Femur (tissue), 1 donor: ENCODE data around the gene CCBE1.

Source experiments
- DNase-seq: peaks from one replicate; pipeline ENCODE4 v3.0.0-alpha.2; 2017

The CCBE1 gene

DNA sequence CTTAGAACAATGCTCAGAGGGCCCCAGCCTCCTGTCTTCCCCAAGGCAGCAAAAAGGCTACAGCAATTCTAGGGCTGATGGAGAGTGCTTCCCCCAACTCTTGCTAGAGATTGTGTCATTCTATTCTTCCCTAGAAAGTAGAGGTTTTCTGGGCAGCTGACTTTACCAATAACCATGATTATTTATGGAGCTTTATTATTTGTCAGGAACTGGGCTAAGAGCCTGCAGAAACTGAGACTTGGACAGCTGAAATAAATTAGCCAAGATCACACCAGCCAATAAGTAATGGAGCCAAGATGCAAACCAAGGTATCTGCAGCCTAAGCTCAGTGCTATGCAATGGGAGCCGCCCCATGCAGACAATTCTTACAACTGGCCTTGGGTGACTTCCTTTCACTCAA is 84.8 kb downstream of the CCBE1 start:
- peak; percentile 74 for DNase-seq

DNA sequence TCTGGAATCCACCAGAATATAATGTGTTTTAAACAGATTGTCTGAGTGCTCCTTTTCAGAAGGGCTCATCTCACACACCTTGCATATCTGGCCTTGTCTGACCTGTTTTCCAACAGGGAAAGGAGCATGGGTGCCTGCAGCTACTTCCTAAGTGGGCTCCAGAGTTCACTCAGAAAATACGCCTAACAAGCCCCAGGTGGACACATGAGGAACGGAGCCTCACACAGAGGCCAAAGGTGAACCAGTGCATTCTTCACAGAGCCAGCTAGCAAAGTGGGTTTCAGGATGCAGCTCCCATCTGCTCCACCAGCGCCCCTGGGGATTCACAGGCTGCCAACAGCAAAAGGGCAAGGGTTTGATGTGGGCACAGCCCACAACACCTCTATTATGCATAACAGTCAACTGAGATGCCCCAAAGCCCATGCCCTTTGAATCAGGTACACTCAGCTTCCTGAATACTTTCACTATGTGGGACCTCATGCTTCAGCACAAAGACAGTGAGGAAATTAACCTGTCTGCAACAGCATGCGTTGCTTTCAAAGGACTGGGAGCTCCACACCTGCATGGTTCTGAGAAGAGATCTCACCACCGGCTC is 86.6 kb downstream of the CCBE1 start:
- no peak for DNase-seq

DNA sequence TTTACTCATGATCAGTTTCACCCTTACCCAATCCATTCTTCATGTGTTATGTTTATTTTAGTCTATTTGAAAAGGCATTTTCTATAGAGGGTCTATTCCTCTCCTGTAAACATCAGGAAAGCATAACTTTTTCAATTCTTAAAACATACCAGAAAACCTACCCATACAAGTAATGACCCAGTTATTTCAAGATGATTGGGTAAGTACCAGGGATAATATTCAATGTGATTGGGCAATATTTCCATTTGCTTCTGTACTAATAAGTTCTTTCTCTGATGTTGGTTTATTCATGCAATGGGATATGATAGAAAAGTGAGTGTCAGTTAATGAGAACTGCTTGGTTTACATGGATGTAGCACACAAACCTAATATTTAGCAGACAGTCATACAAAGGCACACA is 87.6 kb downstream of the CCBE1 start:
- no peak for DNase-seq

DNA sequence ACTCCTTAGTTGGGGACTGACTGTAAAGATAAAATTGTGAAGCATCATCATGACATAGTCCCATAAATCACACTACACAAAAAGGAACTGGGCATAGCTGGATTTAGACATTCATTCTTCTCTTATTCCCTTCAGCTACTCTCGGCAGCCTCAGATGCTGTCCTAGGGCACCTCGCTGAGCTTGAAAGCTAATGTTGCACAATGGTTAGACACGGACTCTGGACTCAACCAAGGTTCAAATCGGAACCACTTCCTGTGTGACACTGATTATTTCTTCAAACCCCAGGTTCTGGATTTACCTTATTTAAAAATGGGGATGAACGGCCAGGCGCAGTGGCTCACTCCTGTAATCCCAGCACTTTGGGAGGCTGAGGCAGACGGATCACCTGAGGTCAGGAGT is 89.8 kb downstream of the CCBE1 start:
- DNase-seq, result no peak

DNA sequence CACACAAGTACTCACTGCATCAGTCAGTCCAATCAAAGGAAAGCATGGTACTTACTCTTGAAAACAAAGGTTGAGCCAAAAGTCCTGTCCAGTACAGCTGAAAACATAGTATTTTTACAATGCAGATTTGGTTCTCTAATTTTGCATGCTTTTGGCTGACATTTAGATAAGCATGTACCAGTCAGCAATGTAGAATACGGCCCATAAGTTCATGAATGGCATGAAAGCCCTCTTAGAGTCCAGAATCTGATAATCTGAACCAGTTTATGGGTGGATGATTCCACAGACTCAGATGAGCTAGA is 90.2 kb downstream of the CCBE1 start:
- DNase-seq, result no peak

DNA sequence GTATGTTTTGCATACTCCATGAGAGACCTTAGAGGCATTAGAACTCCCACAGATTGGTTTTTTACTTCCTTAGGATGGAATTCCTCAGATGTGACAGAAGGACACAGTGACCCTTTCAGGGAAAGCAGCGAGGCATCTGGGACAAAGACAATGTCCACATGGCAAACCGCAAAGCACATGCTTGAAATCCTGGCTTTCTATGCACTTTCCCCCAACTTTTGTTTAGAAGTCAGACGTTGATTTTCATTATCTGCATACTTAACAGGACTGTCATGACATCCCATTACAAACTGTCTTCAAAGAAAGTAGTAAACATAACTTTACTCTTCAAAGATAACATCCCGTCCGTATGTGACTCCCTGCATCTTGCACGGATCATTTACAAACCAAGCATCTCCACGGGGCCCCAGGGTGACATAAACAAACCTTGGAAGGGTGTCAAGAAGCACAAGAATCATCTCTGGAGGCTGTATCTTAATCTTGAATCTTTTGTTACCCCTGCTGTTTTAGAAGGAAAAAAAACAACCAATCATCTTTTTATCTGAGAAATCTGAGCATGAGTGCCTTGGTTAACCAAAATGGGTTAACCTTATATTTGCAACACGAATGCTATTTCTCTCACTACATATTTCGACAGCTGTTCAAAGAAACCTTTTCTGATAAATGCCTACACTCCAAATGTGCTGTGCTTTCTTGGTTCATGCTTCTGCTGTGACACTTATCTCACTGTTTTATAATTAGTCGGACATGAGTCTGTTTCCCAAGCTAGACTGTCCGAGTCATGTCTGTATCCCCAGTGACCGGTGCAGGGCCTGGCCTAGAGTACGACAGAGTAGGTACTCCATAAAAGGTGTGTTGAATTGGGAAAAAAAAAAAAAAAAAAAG is 90.8 kb downstream of the CCBE1 start:
- DNase-seq, result no peak

DNA sequence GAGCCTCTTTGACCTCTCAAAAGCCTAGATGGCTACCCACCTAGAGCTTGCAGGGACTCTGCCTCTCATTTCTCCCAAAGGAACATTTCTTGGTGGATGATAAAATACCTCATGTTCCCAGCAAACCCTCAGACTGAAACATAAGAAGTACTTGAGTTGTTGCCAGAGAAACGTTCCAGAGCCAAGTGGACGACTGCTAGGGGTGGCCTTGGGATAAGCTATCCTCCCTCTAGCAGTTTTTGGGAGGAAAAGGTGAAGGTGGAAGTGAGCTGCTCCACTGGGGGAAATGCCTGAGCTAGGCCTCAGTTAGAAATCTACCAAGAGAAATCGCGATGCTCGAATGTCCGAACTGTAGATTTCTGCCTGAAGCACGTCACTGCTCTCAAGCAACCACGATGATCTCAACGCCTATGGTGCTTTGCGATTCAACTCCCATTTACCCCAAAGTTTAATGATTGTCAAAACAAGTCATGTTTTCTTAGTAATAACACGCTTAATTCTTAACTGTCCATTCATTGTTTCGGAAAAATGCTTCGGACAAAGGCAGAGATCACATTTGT is 91.5 kb downstream of the CCBE1 start:
- no peak for DNase-seq

DNA sequence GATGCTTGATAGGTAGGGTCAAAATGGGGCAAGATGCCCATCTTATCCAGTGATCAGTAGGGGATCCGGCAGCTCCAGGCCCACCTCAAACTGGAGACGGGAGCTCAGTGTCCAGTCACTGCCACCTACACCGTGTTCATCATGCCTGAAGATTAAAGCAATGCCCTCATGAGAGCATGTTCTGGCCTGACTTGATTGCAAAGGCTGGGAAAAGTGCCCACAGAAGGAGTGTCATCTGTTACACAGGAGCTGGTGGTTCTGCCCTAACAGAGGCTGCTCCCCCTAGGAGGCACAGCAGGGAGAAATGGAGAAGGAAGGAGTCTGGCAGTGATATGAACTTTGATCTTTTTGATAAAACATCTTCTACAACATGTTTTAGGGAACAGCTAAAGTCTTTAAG is 92.3 kb downstream of the CCBE1 start:
- no peak for DNase-seq

DNA sequence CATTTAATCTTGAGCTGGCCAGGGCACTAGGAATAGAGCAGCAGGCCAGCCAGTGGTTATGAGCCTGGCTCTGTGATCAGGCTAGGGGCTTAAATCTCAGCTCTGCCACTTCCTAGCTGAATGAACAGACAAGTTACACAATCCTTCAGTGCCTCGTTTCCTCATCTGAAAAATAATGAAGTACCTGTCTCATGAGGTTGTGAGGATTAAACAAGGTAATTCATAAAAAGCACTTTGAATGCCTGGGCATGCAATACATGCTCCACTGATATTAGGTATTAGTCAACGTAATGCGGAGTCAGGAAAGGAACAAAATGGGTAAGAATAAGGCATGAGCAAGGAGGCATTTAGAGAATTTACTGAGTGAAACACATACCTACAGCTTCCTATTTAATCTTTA is 100.2 kb downstream of the CCBE1 start:
- DNase-seq, result no peak

DNA sequence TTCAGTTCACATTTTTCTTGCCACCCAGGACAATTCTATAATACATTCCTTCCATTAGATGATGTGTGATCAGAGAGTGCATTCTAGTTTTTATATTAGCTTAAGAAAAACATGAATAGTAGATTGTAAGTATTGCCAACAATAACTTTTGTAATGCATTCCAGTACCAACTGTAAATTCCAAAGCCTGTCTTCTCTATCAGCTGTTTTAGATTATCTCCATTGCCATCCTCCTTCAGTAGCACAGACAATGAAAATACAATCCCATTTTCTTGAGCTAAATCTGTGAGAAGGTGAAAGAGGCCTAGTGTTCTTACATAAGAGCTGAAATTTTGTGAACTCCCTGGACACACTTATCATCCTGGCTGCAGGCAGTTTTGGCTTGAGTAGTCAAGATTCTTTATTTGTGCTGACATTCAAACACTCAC is 103.9 kb downstream of the CCBE1 start:
- no peak for DNase-seq

DNA sequence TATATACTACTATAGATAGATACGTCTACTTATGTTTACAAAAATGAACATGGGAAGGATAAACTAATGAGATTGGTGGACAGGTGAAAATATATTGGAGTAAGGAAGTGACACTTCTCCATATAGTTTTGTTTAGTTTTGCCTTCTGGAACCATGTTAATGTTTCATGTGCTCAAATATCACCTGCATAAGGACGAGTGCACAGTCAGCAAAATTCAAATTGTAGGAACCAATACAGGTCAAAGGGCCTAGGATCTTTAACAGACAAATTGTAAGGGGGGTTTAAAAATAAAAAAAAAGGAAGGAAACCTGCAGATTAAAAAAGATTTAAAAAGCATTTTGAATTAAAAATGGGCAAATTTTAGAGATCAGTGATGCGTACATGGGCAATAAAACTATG is 104.6 kb downstream of the CCBE1 start:
- DNase-seq, result no peak

DNA sequence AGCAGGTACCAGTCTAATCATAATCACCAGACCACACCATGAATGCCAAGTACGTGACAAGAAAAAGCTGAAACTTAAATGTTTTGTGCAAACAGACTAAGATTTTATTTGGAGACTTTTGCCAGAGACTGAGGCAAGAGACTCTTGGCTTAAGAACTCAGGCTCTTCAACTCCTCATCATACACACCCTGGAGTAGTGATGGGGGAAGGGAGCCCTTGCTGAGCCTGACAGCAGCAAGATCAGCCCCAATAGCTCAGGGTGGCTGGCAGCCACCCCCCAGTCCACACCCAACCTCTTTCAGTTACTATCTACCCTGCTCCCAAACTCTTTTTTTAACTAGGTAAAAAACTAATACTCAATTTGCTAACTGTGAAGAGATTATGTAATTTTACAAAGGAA is 114.8 kb downstream of the CCBE1 start:
- DNase-seq, result no peak

DNA sequence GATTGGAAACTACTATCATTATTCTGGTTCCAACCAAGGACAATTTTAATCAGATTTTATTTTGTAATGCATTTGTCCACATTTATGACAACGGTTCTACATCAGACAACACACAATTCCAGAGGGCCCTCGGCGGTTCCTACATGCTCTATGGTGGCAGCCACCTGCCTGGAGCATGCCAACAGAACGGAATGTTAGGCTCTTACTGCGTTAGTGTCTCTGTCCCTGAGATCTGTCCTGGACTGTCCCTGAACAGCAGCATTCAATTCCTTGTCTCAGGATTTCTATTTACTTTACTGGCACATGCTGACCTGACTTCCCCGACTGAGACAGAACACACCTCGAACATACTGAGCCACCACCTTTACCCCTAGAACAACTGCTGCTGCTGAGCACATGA is 117.7 kb downstream of the CCBE1 start:
- DNase-seq, result no peak

DNA sequence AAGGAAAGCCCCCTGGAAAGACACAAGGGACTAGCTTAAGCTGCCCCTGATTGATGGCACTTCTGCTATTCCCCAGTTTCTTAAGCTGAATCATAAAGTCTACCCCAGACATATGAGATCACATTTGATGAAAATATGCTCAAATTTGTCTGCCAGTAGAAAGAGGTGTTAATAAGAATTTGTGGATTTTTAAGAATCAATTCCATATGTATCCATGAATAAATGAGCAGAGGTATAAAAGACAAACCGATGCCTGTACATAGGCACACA is 119.9 kb downstream of the CCBE1 start:
- DNase-seq, result no peak

DNA sequence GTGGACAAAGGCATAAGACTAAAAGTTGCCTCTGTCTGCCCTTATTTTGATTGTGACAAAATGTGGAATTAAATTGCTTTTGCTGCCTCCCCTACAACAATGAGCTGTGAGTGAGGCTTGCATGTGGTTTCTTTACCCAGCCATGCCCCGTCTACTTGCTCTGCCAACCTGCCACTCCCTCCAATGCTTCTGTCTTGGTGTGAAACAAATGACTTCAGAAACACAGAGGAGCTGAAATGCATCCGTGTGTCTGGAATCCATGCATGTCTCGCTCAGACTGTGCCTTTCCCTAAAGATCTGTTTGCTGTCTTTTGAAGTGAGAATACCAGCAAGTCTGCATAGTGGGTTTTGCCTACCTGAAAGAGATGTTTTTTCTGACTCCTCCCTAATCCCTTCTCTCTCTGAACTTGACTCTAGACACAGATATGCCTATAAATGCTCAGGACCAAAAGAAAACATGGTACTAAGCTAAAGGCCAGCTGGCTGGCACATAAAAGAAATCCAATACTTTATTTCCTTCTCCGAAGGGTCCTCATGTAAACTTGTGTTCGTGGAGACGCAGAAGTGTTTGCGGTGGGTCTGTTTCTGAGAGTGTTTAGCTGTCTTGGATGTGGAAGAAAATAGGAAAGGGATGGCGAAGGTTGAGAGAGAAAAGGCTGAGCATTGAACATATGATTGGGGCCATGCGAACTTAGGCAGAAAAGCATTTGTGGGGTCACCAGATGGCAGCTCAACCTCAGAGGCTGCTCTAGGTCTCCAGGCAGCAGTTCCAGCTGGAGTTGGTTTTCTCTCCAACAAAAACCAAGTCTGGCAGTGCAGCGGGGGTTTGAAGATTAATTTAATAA is 120.5 kb downstream of the CCBE1 start:
- no peak for DNase-seq

DNA sequence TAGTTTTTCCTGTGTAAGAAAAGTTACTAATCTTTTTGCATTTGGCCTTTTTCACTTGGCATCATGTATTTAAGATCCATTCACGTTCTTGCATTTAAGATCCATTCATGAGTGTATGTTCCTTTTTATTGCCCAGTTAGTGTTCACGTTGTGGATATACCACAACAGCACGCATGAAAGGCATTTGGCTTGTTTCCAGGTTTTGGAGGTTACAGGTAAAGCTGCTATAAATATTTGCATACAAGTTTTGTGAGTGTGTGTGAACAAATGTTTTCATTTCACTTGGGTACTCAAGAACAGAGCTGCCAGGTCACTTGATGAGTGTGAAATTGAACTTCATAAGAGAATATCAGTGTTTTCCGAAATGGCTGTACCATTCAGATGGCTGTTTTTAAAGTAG is 121.2 kb downstream of the CCBE1 start:
- no peak for DNase-seq

DNA sequence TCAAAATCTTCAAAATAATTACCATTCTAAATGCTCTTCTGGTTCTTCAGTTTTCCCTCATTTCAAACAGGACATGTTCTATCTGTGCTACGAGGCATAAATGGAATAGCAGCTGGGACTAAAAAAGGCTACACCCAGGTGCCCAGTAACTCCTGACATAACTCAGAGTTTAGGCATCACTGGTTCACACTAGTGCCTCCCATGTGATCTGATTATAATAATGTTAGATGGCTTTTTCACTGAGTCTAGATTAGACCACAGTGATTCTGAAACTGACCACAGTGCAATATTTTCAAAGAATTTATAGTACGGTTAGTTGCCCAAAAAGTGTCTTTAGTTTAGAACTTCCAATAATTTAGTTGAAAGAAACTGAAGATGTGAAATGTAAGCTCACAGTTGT is 123.3 kb downstream of the CCBE1 start:
- no peak for DNase-seq

DNA sequence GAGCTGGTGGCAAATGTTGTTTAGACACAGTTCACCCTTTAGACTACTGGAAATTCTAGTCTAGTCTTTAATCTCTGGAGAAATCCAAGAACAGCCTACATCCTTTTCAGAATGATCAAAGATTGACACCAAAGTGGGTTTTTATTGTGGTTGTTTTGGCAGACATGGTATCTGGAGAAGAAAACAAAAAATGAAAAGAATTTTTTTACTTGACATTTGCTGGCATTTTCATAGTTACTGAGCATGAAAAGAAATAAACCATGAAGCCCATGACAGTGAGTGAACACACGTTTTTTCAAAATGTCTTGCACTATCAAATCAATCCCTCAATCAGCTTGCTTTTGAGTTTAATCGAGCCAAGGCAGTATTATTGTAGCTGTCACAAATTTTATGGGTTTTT is 125.3 kb downstream of the CCBE1 start:
- no peak for DNase-seq

DNA sequence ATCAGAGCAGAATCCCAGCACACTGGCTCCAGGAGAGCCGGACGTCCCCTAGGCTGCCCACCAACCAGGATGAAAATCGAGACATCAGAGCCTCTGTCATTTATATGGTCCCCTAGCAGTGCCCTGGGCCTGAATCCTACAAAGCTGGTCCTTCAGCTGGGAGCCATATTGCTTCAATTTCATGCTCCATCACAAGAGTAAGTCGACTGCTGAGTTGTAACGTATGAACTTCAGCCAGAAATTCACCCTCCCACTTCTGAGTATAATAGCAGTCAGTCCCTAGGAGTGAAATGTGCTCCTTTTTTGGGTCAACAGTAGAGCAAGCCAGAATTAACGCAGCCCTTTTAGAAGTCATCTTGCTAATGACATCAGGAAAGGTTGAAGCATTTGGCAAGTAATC is 126.4 kb downstream of the CCBE1 start:
- no peak for DNase-seq

DNA sequence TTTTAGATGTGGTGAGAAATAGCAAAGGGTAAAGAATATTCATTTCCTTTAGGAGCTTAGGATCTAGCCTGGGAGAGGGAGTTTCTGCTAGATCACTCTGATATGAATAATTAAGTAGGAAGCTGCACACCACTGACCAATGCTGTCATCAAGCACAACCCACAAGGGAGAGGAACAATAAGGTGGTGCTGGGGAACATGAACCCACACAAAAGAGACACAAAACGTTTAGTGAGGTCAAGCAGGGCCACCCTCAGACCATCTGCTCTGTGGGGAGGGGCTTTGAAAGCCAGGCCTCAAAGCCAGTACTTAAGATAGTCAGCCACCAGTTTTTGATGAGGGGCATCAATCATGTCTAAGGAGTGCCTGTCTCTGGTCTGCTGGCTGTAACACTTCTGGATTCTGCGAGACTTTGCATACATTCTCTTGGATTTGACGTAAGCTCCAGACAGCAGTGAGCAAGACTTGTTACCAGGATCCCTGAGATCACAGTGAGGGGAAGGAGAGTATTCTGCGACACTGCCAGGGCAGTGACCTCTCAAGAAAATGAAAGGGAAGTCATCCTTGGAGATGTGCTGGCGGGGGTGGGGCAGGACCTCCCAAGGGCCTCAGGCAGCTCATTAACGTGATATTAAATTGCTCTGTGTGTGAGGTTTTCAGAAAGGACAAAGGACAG is 127.0 kb downstream of the CCBE1 start:
- no peak for DNase-seq

DNA sequence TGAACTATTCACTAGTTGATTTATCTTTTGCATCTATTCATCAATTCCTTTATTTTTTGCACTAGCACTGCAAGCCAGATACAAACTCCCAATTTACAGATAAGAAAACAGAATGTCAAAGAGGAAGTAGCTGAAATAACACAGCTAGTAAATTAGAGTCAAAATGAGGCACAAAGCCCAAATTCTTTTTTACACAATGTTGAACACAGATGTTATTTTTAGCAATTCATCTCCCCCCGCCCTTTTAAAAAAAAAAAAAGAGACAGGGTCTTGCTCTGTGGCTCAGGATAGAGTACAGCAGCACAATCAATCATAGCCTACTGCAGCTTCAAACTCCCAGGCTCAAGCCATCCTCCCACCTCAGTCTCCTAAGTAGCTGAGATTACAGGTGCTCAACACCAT is 127.8 kb downstream of the CCBE1 start:
- DNase-seq, result no peak

DNA sequence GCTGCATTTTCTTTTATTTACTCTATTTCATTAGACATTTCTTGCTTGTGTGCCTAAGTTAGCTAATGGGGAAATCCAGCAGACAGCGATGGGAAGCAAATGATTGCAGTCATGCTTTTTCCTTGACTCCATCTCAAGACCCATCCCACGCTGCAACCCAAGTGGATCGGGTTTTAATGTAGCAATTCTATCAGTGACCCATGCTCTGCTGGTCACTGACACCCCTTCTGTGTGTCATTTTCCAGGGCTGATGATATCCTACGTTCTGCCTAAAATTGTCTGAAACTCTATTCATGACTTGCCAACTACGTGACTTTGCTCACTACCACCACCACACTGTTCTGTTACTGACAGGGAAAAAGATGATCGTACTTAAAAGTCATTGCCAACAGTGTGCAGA is 129.8 kb downstream of the CCBE1 start:
- no peak for DNase-seq

DNA sequence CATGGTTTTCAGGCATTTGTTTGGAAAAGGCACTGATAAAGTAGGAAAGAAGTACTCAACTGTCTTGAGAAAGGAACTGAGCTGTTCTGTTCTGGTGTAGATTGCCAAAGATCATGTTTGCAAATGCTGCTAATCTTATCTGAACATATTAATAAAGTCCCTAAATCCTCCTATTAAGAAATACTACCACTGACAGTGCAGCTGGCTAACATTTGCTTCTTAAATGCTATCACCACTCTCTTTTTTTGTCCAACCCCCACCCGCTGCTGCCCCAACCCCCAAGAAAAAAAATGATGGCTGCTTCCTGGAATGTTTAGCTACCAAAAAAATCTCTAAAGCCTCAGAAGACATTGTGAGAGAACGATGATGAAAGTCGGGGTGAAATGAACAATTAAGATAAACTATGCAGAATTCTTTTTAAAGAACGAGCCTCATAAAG is 130.7 kb downstream of the CCBE1 start:
- DNase-seq, result no peak
